ENCODE data around the gene GJD3.

GJD3 gene

GRCh38 chr17:40327244-40327729, 37.2 kb downstream of the GJD3 start:
- Histone ChIP-seq H3K79me2 (ENCODE audit: control insufficient read depth, insufficient read depth, low read length, unreplicated experiment) (peaks cover 70% of the 10 kb centered on the region), H2AFZ (ENCODE audit: low read length, unreplicated experiment) (no peak overlapping the region), H3K4me1 (ENCODE audit: control insufficient read depth, insufficient read depth, low read length, unreplicated experiment) (peaks cover 87% of the 10 kb centered on the region), H3K36me3 (ENCODE audit: insufficient read depth, low read length) (peaks cover 6% of the 10 kb centered on the region; the same call in 1 of the 2 replicates), H3K27ac (ENCODE audit: low read depth, low read length) (no peak overlapping the region), H3K4me3 (ENCODE audit: low read depth, low read length) (peak overlapping the region; percentile 17), H3K27me3 (ENCODE audit: insufficient read depth, low read length) (no peaks in the 10 kb centered on the region)

GRCh38 chr17:40326832-40327199, 37.7 kb downstream of the GJD3 start:
- Histone ChIP-seq H3K4me1 (ENCODE audit: control insufficient read depth, insufficient read depth, low read length, unreplicated experiment) (peaks cover 88% of the 10 kb centered on the region), H3K27ac (ENCODE audit: low read depth, low read length) (peak overlapping the region; percentile 11; the same call in 1 of the 2 replicates), H3K4me3 (ENCODE audit: low read depth, low read length) (peak overlapping the region; percentile 23), H2AFZ (ENCODE audit: low read length, unreplicated experiment) (no peak overlapping the region), H3K27me3 (ENCODE audit: insufficient read depth, low read length) (no peaks in the 10 kb centered on the region), H3K36me3 (ENCODE audit: insufficient read depth, low read length) (peaks cover 6% of the 10 kb centered on the region; the same call in 1 of the 2 replicates), H3K79me2 (ENCODE audit: control insufficient read depth, insufficient read depth, low read length, unreplicated experiment) (peaks cover 75% of the 10 kb centered on the region)

GRCh38 chr17:40326014-40326831, 38.3 kb downstream of the GJD3 start:
- Histone ChIP-seq H3K27ac (ENCODE audit: low read depth, low read length) (peak overlapping the region; percentile 44; the same call in 1 of the 2 replicates), H3K36me3 (ENCODE audit: insufficient read depth, low read length) (peaks cover 3% of the 10 kb centered on the region; the same call in 1 of the 2 replicates), H3K27me3 (ENCODE audit: insufficient read depth, low read length) (no peaks in the 10 kb centered on the region), H3K4me1 (ENCODE audit: control insufficient read depth, insufficient read depth, low read length, unreplicated experiment) (peaks cover 88% of the 10 kb centered on the region), H3K79me2 (ENCODE audit: control insufficient read depth, insufficient read depth, low read length, unreplicated experiment) (peaks cover 81% of the 10 kb centered on the region), H3K4me3 (ENCODE audit: low read depth, low read length) (peak overlapping the region; percentile 23), H2AFZ (ENCODE audit: low read length, unreplicated experiment) (no peak overlapping the region)

GRCh38 chr17:40325156-40326013, 39.2 kb downstream of the GJD3 start:
- no peak overlapping the region for H3K4me3 ChIP-seq (ENCODE audit: low read depth, low read length)
- H3K79me2 ChIP-seq (ENCODE audit: control insufficient read depth, insufficient read depth, low read length, unreplicated experiment), result peaks cover 81% of the 10 kb centered on the region
- peak overlapping the region; percentile 44 for H3K27ac ChIP-seq (ENCODE audit: low read depth, low read length)
- no peaks in the 10 kb centered on the region for H3K36me3 ChIP-seq (ENCODE audit: insufficient read depth, low read length)
- peaks cover 88% of the 10 kb centered on the region for H3K4me1 ChIP-seq (ENCODE audit: control insufficient read depth, insufficient read depth, low read length, unreplicated experiment)
- H3K27me3 ChIP-seq (ENCODE audit: insufficient read depth, low read length), result no peaks in the 10 kb centered on the region
- H2AFZ ChIP-seq (ENCODE audit: low read length, unreplicated experiment), result no peak overlapping the region

- H3K4me1 ChIP-seq (ENCODE audit: control insufficient read depth, insufficient read depth, low read length, unreplicated experiment), result peaks cover 88% of the 10 kb centered on the region
- H3K36me3 ChIP-seq (ENCODE audit: insufficient read depth, low read length), result no peaks in the 10 kb centered on the region
- H3K27me3 ChIP-seq (ENCODE audit: insufficient read depth, low read length), result no peaks in the 10 kb centered on the region
- H3K4me3 ChIP-seq (ENCODE audit: low read depth, low read length), result peak overlapping the region; percentile 95
- H2AFZ ChIP-seq (ENCODE audit: low read length, unreplicated experiment), result no peak overlapping the region
- H3K79me2 ChIP-seq (ENCODE audit: control insufficient read depth, insufficient read depth, low read length, unreplicated experiment), result peaks cover 85% of the 10 kb centered on the region
- H3K27ac ChIP-seq (ENCODE audit: low read depth, low read length), result peak overlapping the region; percentile 97
These were observed 40.9 kb downstream of the GJD3 start for GRCh38 chr17:40323391-40324381.

GRCh38 chr17:40322358-40323315, 41.9 kb downstream of the GJD3 start:
- Histone ChIP-seq H3K4me1 (ENCODE audit: control insufficient read depth, insufficient read depth, low read length, unreplicated experiment) (peaks cover 77% of the 10 kb centered on the region), H3K27me3 (ENCODE audit: insufficient read depth, low read length) (no peaks in the 10 kb centered on the region), H2AFZ (ENCODE audit: low read length, unreplicated experiment) (no peak overlapping the region), H3K27ac (ENCODE audit: low read depth, low read length) (peak overlapping the region; percentile 97), H3K79me2 (ENCODE audit: control insufficient read depth, insufficient read depth, low read length, unreplicated experiment) (peaks cover 80% of the 10 kb centered on the region), H3K4me3 (ENCODE audit: low read depth, low read length) (peak overlapping the region; percentile 95), H3K36me3 (ENCODE audit: insufficient read depth, low read length) (no peaks in the 10 kb centered on the region)

- Histone ChIP-seq H3K4me1 (ENCODE audit: control insufficient read depth, insufficient read depth, low read length, unreplicated experiment) (peaks cover 74% of the 10 kb centered on the region), H3K27ac (ENCODE audit: low read depth, low read length) (peak overlapping the region; percentile 97), H3K36me3 (ENCODE audit: insufficient read depth, low read length) (no peaks in the 10 kb centered on the region), H3K27me3 (ENCODE audit: insufficient read depth, low read length) (no peaks in the 10 kb centered on the region), H3K4me3 (ENCODE audit: low read depth, low read length) (peak overlapping the region; percentile 95), H3K79me2 (ENCODE audit: control insufficient read depth, insufficient read depth, low read length, unreplicated experiment) (peaks cover 74% of the 10 kb centered on the region), H2AFZ (ENCODE audit: low read length, unreplicated experiment) (no peak overlapping the region)
These were observed 42.6 kb downstream of the GJD3 start for GRCh38 chr17:40321961-40322357.

GRCh38 chr17:40321524-40321929, 43.0 kb downstream of the GJD3 start:
- Histone ChIP-seq H3K79me2 (ENCODE audit: control insufficient read depth, insufficient read depth, low read length, unreplicated experiment) (peaks cover 69% of the 10 kb centered on the region), H3K27me3 (ENCODE audit: insufficient read depth, low read length) (no peaks in the 10 kb centered on the region), H3K36me3 (ENCODE audit: insufficient read depth, low read length) (no peaks in the 10 kb centered on the region), H2AFZ (ENCODE audit: low read length, unreplicated experiment) (no peak overlapping the region), H3K4me3 (ENCODE audit: low read depth, low read length) (peak overlapping the region; percentile 95), H3K27ac (ENCODE audit: low read depth, low read length) (peak overlapping the region; percentile 97), H3K4me1 (ENCODE audit: control insufficient read depth, insufficient read depth, low read length, unreplicated experiment) (peaks cover 73% of the 10 kb centered on the region)

Data from ACC112 (cell line).